Right lobe of liver (tissue), 6 donors: Measurements from ENCODE around the gene SPOCK1. TPM values are rescaled to one million over a fixed set of nuclear protein-coding genes. Genes with fewer than 3 reads are reported as not detected.

Source experiments
- ATAC-seq, 4 donors: fragments of 200-7000 bp; cut with Tn5 transposase; one replicate each; pipeline ENCODE4 v1.9.1; 2020; ENCODE audit warnings: mild to moderate bottlenecking in 4 of 4, moderate library complexity in 4 of 4
- DNase-seq, 3 donors: peaks; one replicate each; pipeline ENCODE4 v3.0.0-alpha.2; 2020
- H3K27ac ChIP-seq, 3 donors: fragments of 200-600 bp; one replicate each; pipeline ENCODE4 v1.8.0; 2022
- H3K27me3 ChIP-seq, 2 donors: fragments of 200-600 bp; one replicate each; pipeline ENCODE4 v1.8.0; 2022
- H3K36me3 ChIP-seq, 4 donors: fragments of 200-600 bp; sonication (generic) in 1 of 4; one replicate each; pipeline versions ENCODE4 v1.5.1 to v1.8.0; 2017 to 2022; ENCODE audit warnings: control low read depth in 1 of 4
- H3K4me1 ChIP-seq, 4 donors: fragments of 200-600 bp; sonication (generic) in 1 of 4; one replicate each; pipeline versions ENCODE4 v1.5.1 to v1.8.0; 2017 to 2022; ENCODE audit warnings: control low read depth in 1 of 4
- H3K4me3 ChIP-seq, 3 donors: fragments of 200-600 bp; one replicate each; pipeline ENCODE4 v1.8.0; 2022
- H3K9me3 ChIP-seq, 4 donors: fragments of 200-600 bp; sonication (generic) in 1 of 4; one replicate each; pipeline versions ENCODE4 v1.5.1 to v1.8.0; 2017 to 2022; ENCODE audit warnings: control low read depth in 1 of 4
- CTCF ChIP-seq, 4 donors: fragments of 200-600 bp in 3 of 4; fragments of 450-650 bp in 1 of 4; IDR thresholded peaks; one replicate each; pipeline versions ENCODE4 v1.5.1 to v1.8.0; 2016 to 2022; ENCODE audit warnings: antibody characterized with exemption in 4 of 4, mild to moderate bottlenecking in 2 of 4
- POLR2A ChIP-seq: fragments of 450-650 bp; IDR thresholded peaks from one replicate; pipeline ENCODE4 v1.6.1; 2017; ENCODE audit warnings: antibody characterized with exemption, mild to moderate bottlenecking
- WGBS: methylation state at CpG from one replicate; pipeline ENCODE4 v1.1.6; 2018; ENCODE audit warnings: low coverage, low lambda C conversion rate; ENCODE audit not compliant: insufficient coverage; ENCODE audit errors: missing lambda C conversion rate; 5-methylcytosine and 5-hydroxymethylcytosine counted together
- intact Hi-C, 2 donors: fragments of 100-400 bp; cut with DNase I; formaldehyde crosslinking; loops; one replicate each; pipeline versions ENCODE4 v1.11.2 to v1.14.1; 2022
- total RNA-seq, 6 experiments: library from RNA; depleted of rRNA in 2 of 6; stranded (reverse); fragments of >200 nt in 2 of 6; fragmentation: NEBNext Ultra II Directional in 3 of 6; extraction: Animal tissue kit (Norgen Biotek cat#: 25700) in 3 of 6; gene quantifications; one replicate each; pipeline versions ENCODE4 v1.1.0 to v1.2.4, GENCODE V29; 2016 to 2023
- donor health status: DM: no; HTN: yes; CAD: no.
- donor health status: DM: no; HTN: no; CAD: no.
- donor health status: DM: no; HTN: no; CAD: no.
- donor health status: DM: no; HTN: yes; CAD: no.
- donor health status: DM: no; HTN: yes; CAD: no.

Gene SPOCK1
- total RNA-seq, 6 experiments from 2014 or later = 0.06 to 0.86 (median 0.15) TPM; not detected in 1

GRCh38 chr5:137250421-137250820 is 248.7 kb downstream of the SPOCK1 start:
- intact Hi-C loops = no loop called here
- DNase-seq (no peak), ATAC-seq (no peak)
- Histone ChIP-seq H3K9me3 (no peaks in the 10 kb centered on the region), H3K27me3 (no peaks in the 10 kb centered on the region), H3K27ac (no peak overlapping the region), H3K36me3 (no peaks in the 10 kb centered on the region), H3K4me3 (no peak overlapping the region), H3K4me1 (no peaks in the 10 kb centered on the region)
- WGBS = 25% methylated on average over 5 of the region's 6 CpGs
- TF ChIP-seq POLR2A (no peak), CTCF (IDR thresholded peaks at IDR 0.05) (no peak)

- no peaks in the 10 kb centered on the region for H3K9me3 ChIP-seq
- H3K4me1 ChIP-seq = no peaks in the 10 kb centered on the region
- TF ChIP-seq POLR2A (no peak), CTCF (IDR thresholded peaks at IDR 0.05) (no peak)
- 85% methylated on average over 3 of the region's 3 CpGs for WGBS
- H3K27me3 ChIP-seq = no peaks in the 10 kb centered on the region
- DNase-seq (no peak), ATAC-seq (no peak)
- H3K27ac ChIP-seq = no peak overlapping the region
- H3K36me3 ChIP-seq = no peaks in the 10 kb centered on the region
- intact Hi-C loops = no loop called here
- H3K4me3 ChIP-seq = no peak overlapping the region
Measured at GRCh38 chr5:137248527-137248926, 250.6 kb downstream of the SPOCK1 start.

GRCh38 chr5:137245438-137245837 is 253.7 kb downstream of the SPOCK1 start:
- Histone ChIP-seq H3K4me1 (no peaks in the 10 kb centered on the region), H3K4me3 (no peak overlapping the region), H3K27me3 (no peaks in the 10 kb centered on the region), H3K9me3 (no peaks in the 10 kb centered on the region), H3K27ac (no peak overlapping the region), H3K36me3 (no peaks in the 10 kb centered on the region)
- 67% methylated on average over 1 of the region's 2 CpGs for WGBS
- no peak for ATAC-seq
- DNase-seq = no peak
- intact Hi-C loops = no loop called here
- no peak for TF ChIP-seq POLR2A
- TF ChIP-seq CTCF (IDR thresholded peaks at IDR 0.05) = no peak

- Histone ChIP-seq H3K9me3 (no peaks in the 10 kb centered on the region), H3K27ac (no peak overlapping the region), H3K4me1 (no peaks in the 10 kb centered on the region), H3K27me3 (no peaks in the 10 kb centered on the region), H3K4me3 (no peak overlapping the region), H3K36me3 (no peaks in the 10 kb centered on the region)
- DNase-seq (no peak), ATAC-seq (no peak)
- intact Hi-C loops = no loop called here
- no peak for TF ChIP-seq POLR2A
- 39% methylated on average over 2 of the region's 2 CpGs for WGBS
Measured at GRCh38 chr5:137240285-137240684, 258.8 kb downstream of the SPOCK1 start.

GRCh38 chr5:137236849-137237507 is 262.1 kb downstream of the SPOCK1 start:
- H3K36me3 ChIP-seq = no peaks in the 10 kb centered on the region
- H3K27ac ChIP-seq = no peak overlapping the region
- DNase-seq (no peak), ATAC-seq (no peak)
- no peak overlapping the region for H3K4me3 ChIP-seq
- intact Hi-C loops = no loop called here
- no peaks in the 10 kb centered on the region for H3K27me3 ChIP-seq
- no peaks in the 10 kb centered on the region for H3K4me1 ChIP-seq
- no peaks in the 10 kb centered on the region for H3K9me3 ChIP-seq
- no peak for TF ChIP-seq CTCF (IDR thresholded peaks at IDR 0.05)
- no peak for TF ChIP-seq POLR2A
- 68% methylated on average over 4 of the region's 5 CpGs for WGBS
